OCI-LY7 (cell line): ENCODE data around the gene SPTLC1. TPM values are rescaled to one million over a fixed set of nuclear protein-coding genes. Genes with fewer than 3 reads are reported as not detected.

Source experiments
- BruUV-seq: library from RNA; stranded (reverse); fragments of 400-500 nt; replicated peaks from 2 replicates; lab custom pipeline; 2021; lab: Mats Ljungman, UMichigan
- CTCF ChIA-PET: fragments of 300-600 bp; sonication (Branson Sonifier 250); formaldehyde crosslinking; loops from one replicate; lab custom pipeline; 2022; ENCODE audit warnings: antibody characterized with exemption; ENCODE audit not compliant: unreplicated experiment; lab: Charles Lee
- POLR2A ChIA-PET: fragments of 300-600 bp; sonication (Branson Sonifier 250); formaldehyde crosslinking; loops from one replicate; lab custom pipeline; 2022; ENCODE audit warnings: antibody characterized with exemption; lab: Charles Lee
- DNase-seq: peaks from one replicate; pipeline ENCODE4 v3.0.0-alpha.2; 2015; ENCODE audit warnings: low spot score
- H2AFZ ChIP-seq: fragments of 200-600 bp; sonication (generic), shearing (Covaris generic); 2 replicates; pipeline ENCODE4 v1.6.1; 2014; ENCODE audit warnings: mild to moderate bottlenecking, antibody characterized with exemption, low read length, moderate library complexity
- H3K27ac ChIP-seq: fragments of 200-600 bp; sonication (generic); 2 replicates; pipeline ENCODE4 v1.5.1; 2014; ENCODE audit warnings: mixed run types, low read depth, mild to moderate bottlenecking, moderate library complexity, low read length, inconsistent platforms; ENCODE audit not compliant: poor library complexity, severe bottlenecking
- H3K36me3 ChIP-seq: fragments of 200-600 bp; sonication (generic); 2 replicates; pipeline ENCODE4 v1.6.1; 2014; ENCODE audit warnings: mild to moderate bottlenecking, antibody characterized with exemption, low read length, moderate library complexity, mixed read lengths; ENCODE audit not compliant: insufficient read depth
- H3K4me1 ChIP-seq: fragments of 200-600 bp; sonication (generic); 2 replicates; pipeline ENCODE4 v1.5.1; 2014; ENCODE audit warnings: mild to moderate bottlenecking, low read length; ENCODE audit not compliant: insufficient read depth, poor library complexity, severe bottlenecking
- H3K4me2 ChIP-seq: fragments of 200-600 bp; sonication (generic); 2 replicates; pipeline ENCODE4 v1.6.1; 2014; ENCODE audit warnings: mild to moderate bottlenecking, low read length
- H3K4me3 ChIP-seq: fragments of 200-600 bp; sonication (generic); 2 replicates; pipeline ENCODE4 v1.5.1; 2014; ENCODE audit warnings: mild to moderate bottlenecking, low read depth, low read length; ENCODE audit not compliant: poor library complexity, severe bottlenecking
- H3K79me2 ChIP-seq: fragments of 200-600 bp; sonication (generic); 2 replicates; pipeline ENCODE4 v1.6.1; 2016; ENCODE audit warnings: low read depth, mild to moderate bottlenecking, low read length, moderate library complexity, mixed read lengths; ENCODE audit not compliant: insufficient read depth
- H3K9me2 ChIP-seq: fragments of 200-600 bp; sonication (generic); 2 replicates; pipeline ENCODE4 v1.6.1; 2016; ENCODE audit warnings: mild to moderate bottlenecking, low read length, mixed read lengths; ENCODE audit not compliant: insufficient read depth
- H3K9me3 ChIP-seq: fragments of 200-600 bp; sonication (generic); 2 replicates; pipeline ENCODE4 v1.6.1; 2014; ENCODE audit warnings: mild to moderate bottlenecking, mixed run types, low read length, mixed read lengths
- H4K20me1 ChIP-seq: fragments of 200-600 bp; sonication (generic); 2 replicates; pipeline ENCODE4 v1.6.1; 2014; ENCODE audit warnings: mild to moderate bottlenecking, antibody characterized with exemption, low read length, moderate library complexity, mixed read lengths; ENCODE audit not compliant: insufficient read depth
- CTCF ChIP-seq: fragments of 200-600 bp; sonication (generic); conservative IDR thresholded peaks from 2 replicates; pipeline ENCODE4 v1.5.1; 2014; ENCODE audit warnings: mild to moderate bottlenecking, antibody characterized with exemption, low read length, moderate library complexity, mixed read lengths
- EZH2phosphoT487 ChIP-seq: fragments of 200-600 bp; sonication (generic); IDR thresholded peaks from 2 replicates; pipeline ENCODE4 v1.6.1; 2018; ENCODE audit warnings: low read depth, borderline replicate concordance, mild to moderate bottlenecking, mixed run types, antibody characterized with exemption, low read length, moderate library complexity, mixed read lengths
- intact Hi-C: fragments of 100-400 bp; cut with micrococcal nuclease; formaldehyde crosslinking; loops from one replicate; pipeline ENCODE4 v1.10.0; 2022; ENCODE audit not compliant: unreplicated experiment
- total RNA-seq, 2 experiments: library from RNA; depleted of rRNA in 1 of 2; stranded (reverse); fragments of >200 nt in 1 of 2; shearing (Covaris generic) in 1 of 2; gene quantifications; 2 replicates each; pipeline ENCODE4 v1.2.3, GENCODE V29; 2014 to 2022

SPTLC1 gene
- total RNA-seq, 2 experiments from 2014 or later: 42.2 to 48.7 TPM

- H3K9me2 ChIP-seq: no peaks in the 10 kb centered on the region
- no peaks in the 10 kb centered on the region for H3K4me1 ChIP-seq
- H3K9me3 ChIP-seq: no peaks in the 10 kb centered on the region
- H3K4me2 ChIP-seq: no peak overlapping the region
- intact Hi-C loops: no loop called here
- H3K36me3 ChIP-seq: no peaks in the 10 kb centered on the region
- ChIA-PET POLR2A (interaction anchor here (0.5 to 0.6 kb wide), 2 partner anchors 16 to 233 kb away, joined by 3 read pairs; no protein-coding TSS in a partner anchor), CTCF (no interaction called here)
- no peak for TF ChIP-seq EZH2phosphoT487
- TF ChIP-seq CTCF: no peak
- H3K27ac ChIP-seq: no peak overlapping the region
- no peaks in the 10 kb centered on the region for H4K20me1 ChIP-seq
- H3K79me2 ChIP-seq: no peaks in the 10 kb centered on the region
- H2AFZ ChIP-seq: no peak overlapping the region
- no peak overlapping the region for H3K4me3 ChIP-seq
- no TSS peak for BruUV-seq
- DNase-seq: no peak
Observed at GRCh38 chr9:91992461-91993041, 122.7 kb downstream of the SPTLC1 start.

GRCh38 chr9:91991721-91992341, 123.4 kb downstream of the SPTLC1 start:
- CTCF ChIA-PET: no interaction called here
- H3K36me3 ChIP-seq: no peaks in the 10 kb centered on the region
- POLR2A ChIA-PET: no interaction called here
- no peaks in the 10 kb centered on the region for H3K9me2 ChIP-seq
- BruUV-seq: no TSS peak
- no peak overlapping the region for H3K27ac ChIP-seq
- DNase-seq: no peak
- H4K20me1 ChIP-seq: no peaks in the 10 kb centered on the region
- intact Hi-C loops: no loop called here
- H2AFZ ChIP-seq: no peak overlapping the region
- no peak overlapping the region for H3K4me3 ChIP-seq
- TF ChIP-seq EZH2phosphoT487 (no peak), CTCF (no peak)
- H3K4me1 ChIP-seq: no peaks in the 10 kb centered on the region
- no peaks in the 10 kb centered on the region for H3K9me3 ChIP-seq
- no peaks in the 10 kb centered on the region for H3K79me2 ChIP-seq
- no peak overlapping the region for H3K4me2 ChIP-seq

- no TSS peak for BruUV-seq
- ChIA-PET CTCF (no interaction called here), POLR2A (no interaction called here)
- Histone ChIP-seq H4K20me1 (no peaks in the 10 kb centered on the region), H3K79me2 (no peaks in the 10 kb centered on the region), H3K4me1 (no peaks in the 10 kb centered on the region), H3K9me2 (no peaks in the 10 kb centered on the region), H3K36me3 (no peaks in the 10 kb centered on the region), H3K9me3 (no peaks in the 10 kb centered on the region), H2AFZ (no peak overlapping the region), H3K4me3 (no peak overlapping the region), H3K4me2 (no peak overlapping the region), H3K27ac (no peak overlapping the region)
- no peak for TF ChIP-seq EZH2phosphoT487
- TF ChIP-seq CTCF: no peak
- no peak for DNase-seq
- intact Hi-C loops: no loop called here
Observed at GRCh38 chr9:91986248-91986647, 129.0 kb downstream of the SPTLC1 start.
